Prostate gland (tissue), 2 donors: Measurements from ENCODE around the gene ATXN1. TPM values are rescaled to one million over a fixed set of nuclear protein-coding genes. Genes with fewer than 3 reads are reported as not detected.
A peak's percentile ranks its signal among the peaks of the same experiment; 100 is the strongest.

Source experiments
- DNase-seq: peaks from one replicate; pipeline ENCODE4 v3.0.0-alpha.2; 2019; ENCODE audit warnings: low spot score
- H3K27ac ChIP-seq, 2 donors: fragments of 200-600 bp; sonication (generic); 2 replicates each; pipeline ENCODE4 v1.5.1; 2017 to 2019
- H3K27me3 ChIP-seq: fragments of 200-600 bp; sonication (generic); replicated peaks from 2 replicates; pipeline ENCODE4 v1.5.1; 2019; ENCODE audit not compliant: insufficient read depth
- H3K36me3 ChIP-seq, 2 donors: fragments of 200-600 bp; sonication (generic); 1 replicate in 1 of 2; 2 replicates in 1 of 2; pipeline versions ENCODE4 v1.5.1 to v1.8.1; 2017 to 2019
- H3K4me1 ChIP-seq: fragments of 200-600 bp; sonication (generic); replicated peaks from 2 replicates; pipeline ENCODE4 v1.5.1; 2019
- H3K4me3 ChIP-seq, 2 donors: fragments of 200-600 bp; sonication (generic); 2 replicates each; pipeline ENCODE4 v1.5.1; 2017 to 2019
- H3K9me3 ChIP-seq: fragments of 200-600 bp; sonication (generic); 2 replicates; pipeline ENCODE4 v1.5.1; 2017
- CTCF ChIP-seq, 4 experiments: fragments of 200-600 bp in 2 of 4; fragments of 450-650 bp in 2 of 4; sonication (generic) in 2 of 4; IDR thresholded peaks; 1 replicate in 3 of 4; 2 replicates in 1 of 4; pipeline ENCODE4 v1.5.1; 2016 to 2019; ENCODE audit warnings: antibody characterized with exemption in 4 of 4, mild to moderate bottlenecking in 2 of 4, moderate library complexity in 2 of 4
- POLR2A ChIP-seq: fragments of 450-650 bp; IDR thresholded peaks from one replicate; pipeline ENCODE4 v1.6.1; 2016; ENCODE audit warnings: antibody characterized with exemption, mild to moderate bottlenecking
- POLR2AphosphoS5 ChIP-seq: sonication (generic); formaldehyde crosslinking; IDR thresholded peaks from one replicate; pipeline ENCODE4 v1.6.1; 2017; ENCODE audit warnings: antibody characterized with exemption
- WGBS: methylation state at CpG from one replicate; pipeline ENCODE4 v1.1.5; 2018; 5-methylcytosine and 5-hydroxymethylcytosine counted together
- intact Hi-C: fragments of 100-400 bp; cut with DNase I; formaldehyde crosslinking; loops from one replicate; pipeline ENCODE4 v1.14.2; 2022
- total RNA-seq, 2 donors: library from RNA; depleted of rRNA; stranded (reverse); fragments of >200 nt; gene quantifications; one replicate each; pipeline ENCODE4 v1.1.0, GENCODE V29; 2016

The ATXN1 gene
- total RNA-seq, 2 donors from 2014 or later, result 28.5 to 89.0 TPM

GRCh38 chr6:16684195-16684689, 77.0 kb downstream of the ATXN1 start:
- Histone ChIP-seq H3K9me3 (no peaks in the 10 kb centered on the region), H3K36me3 (no peaks in the 10 kb centered on the region), H3K4me3 (no peak overlapping the region), H3K27me3 (no peaks in the 10 kb centered on the region), H3K27ac (no peak overlapping the region), H3K4me1 (no peaks in the 10 kb centered on the region)
- DNase-seq, result no peak
- 71% methylated on average over 5 of the region's 5 CpGs for WGBS
- TF ChIP-seq POLR2A (no peak), CTCF (IDR thresholded peaks at IDR 0.05) (no peak), POLR2AphosphoS5 (no peak)
- intact Hi-C loops, result no loop called here

- 24% methylated on average over 4 of the region's 4 CpGs for WGBS
- Histone ChIP-seq H3K9me3 (no peaks in the 10 kb centered on the region), H3K4me1 (no peaks in the 10 kb centered on the region), H3K4me3 (no peak overlapping the region), H3K27me3 (no peaks in the 10 kb centered on the region), H3K27ac (no peak overlapping the region), H3K36me3 (no peaks in the 10 kb centered on the region)
- DNase-seq, result peak; percentile 36
- intact Hi-C loops, result no loop called here
- TF ChIP-seq POLR2A (no peak), CTCF (IDR thresholded peaks at IDR 0.05) (no peak), POLR2AphosphoS5 (peak; percentile 14)
These were observed 77.5 kb downstream of the ATXN1 start for GRCh38 chr6:16683641-16684194.

GRCh38 chr6:16681260-16681873, 79.9 kb downstream of the ATXN1 start:
- no peak for TF ChIP-seq POLR2A
- no peak for TF ChIP-seq POLR2AphosphoS5
- TF ChIP-seq CTCF (IDR thresholded peaks at IDR 0.05), result no peak
- Histone ChIP-seq H3K9me3 (no peaks in the 10 kb centered on the region), H3K4me3 (no peak overlapping the region), H3K4me1 (no peaks in the 10 kb centered on the region), H3K36me3 (no peaks in the 10 kb centered on the region), H3K27me3 (no peaks in the 10 kb centered on the region), H3K27ac (no peak overlapping the region)
- 69% methylated on average over 8 of the region's 8 CpGs for WGBS
- DNase-seq, result no peak
- intact Hi-C loops, result no loop called here

- TF ChIP-seq POLR2A (no peak), POLR2AphosphoS5 (no peak), CTCF (IDR thresholded peaks at IDR 0.05) (no peak)
- intact Hi-C loops, result no loop called here
- Histone ChIP-seq H3K27me3 (no peaks in the 10 kb centered on the region), H3K4me1 (peaks cover 3% of the 10 kb centered on the region), H3K36me3 (no peaks in the 10 kb centered on the region), H3K4me3 (no peak overlapping the region), H3K9me3 (no peaks in the 10 kb centered on the region), H3K27ac (no peak overlapping the region)
- DNase-seq, result no peak
- WGBS, result 94% methylated on average over 1 of the region's 1 CpG
These were observed 82.2 kb downstream of the ATXN1 start for GRCh38 chr6:16679050-16679449.

- WGBS, result 34% methylated on average over 2 of the region's 2 CpGs
- intact Hi-C loops, result no loop called here
- TF ChIP-seq CTCF (IDR thresholded peaks at IDR 0.05) (no peak), POLR2AphosphoS5 (no peak), POLR2A (no peak)
- DNase-seq, result no peak
- Histone ChIP-seq H3K4me1 (peaks cover 3% of the 10 kb centered on the region), H3K4me3 (no peak overlapping the region), H3K9me3 (no peaks in the 10 kb centered on the region), H3K36me3 (no peaks in the 10 kb centered on the region), H3K27me3 (no peaks in the 10 kb centered on the region), H3K27ac (no peak overlapping the region)
These were observed 83.8 kb downstream of the ATXN1 start for GRCh38 chr6:16677458-16677857.
